ENCODE data around the gene SPOCK3.
"Not testable (repeated sequence)": the region's sequence is repeated elsewhere in the genome, so short reads cannot be mapped to it uniquely, and the experiment has no call there.

Gene SPOCK3

DNA sequence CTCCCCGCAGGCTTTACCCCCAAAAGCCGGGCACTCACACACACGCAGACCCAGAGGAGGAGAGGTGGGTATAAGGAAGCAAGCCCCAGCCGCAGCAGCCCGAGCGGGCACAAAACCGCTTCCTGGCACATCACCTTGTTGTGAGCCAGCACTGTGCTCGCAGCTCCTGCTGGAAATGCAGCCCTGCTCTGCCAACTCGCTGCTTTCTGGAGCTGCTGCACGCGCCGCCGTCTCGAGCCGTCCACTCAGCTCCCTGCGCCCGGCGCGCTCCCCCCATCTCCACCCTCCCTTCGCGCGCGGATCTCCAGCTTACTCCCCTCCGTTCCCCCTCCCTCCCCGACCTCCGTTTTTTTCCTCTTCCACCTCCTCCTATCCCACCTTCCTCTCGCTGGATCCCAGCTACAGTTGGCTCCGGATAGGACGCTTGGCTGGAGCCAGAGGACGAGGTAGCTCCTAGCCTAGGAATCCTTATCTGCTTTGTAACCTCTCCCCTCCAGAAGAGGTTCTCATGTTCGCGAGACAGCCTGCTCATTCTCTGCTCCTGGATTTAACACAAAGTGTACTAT lies at the start of gene SPOCK3:
TSS of gene SPOCK3 (minus strand) at position 179 of the 566 bp plus-strand sequence.
- peak; percentile 10 for DNase-seq (ENCODE audit: low spot score)

DNA sequence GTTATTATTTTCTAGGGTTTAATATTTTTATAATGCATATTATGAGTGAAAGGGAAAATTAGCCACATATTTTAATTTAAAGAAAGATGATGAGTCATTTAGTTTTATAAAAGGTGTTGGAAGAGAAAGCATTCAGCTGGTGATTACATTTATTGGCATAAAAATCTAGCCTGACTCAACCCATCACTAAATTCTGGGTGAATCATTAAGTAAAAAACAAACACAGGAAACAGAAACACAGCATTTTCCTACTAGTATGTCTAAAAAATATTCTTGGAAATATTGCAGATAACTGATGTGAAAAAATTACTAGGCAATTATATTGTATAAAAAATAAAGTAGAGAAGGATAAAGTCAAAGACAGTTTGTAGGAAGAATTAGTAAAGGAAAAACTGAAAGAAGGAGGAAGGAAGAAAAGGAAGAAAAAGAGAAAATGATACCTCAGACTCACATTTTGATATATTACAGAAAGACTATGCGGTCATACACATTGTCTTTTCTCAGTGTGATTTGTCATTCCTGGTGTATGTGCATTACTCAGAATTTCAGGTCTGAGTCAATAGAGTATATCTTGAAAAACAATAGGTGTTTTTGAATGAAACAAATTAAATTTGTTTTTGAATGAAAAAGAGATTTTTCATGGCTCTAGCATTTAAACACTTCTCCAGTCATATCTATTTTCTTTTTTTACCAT lies 48.0 kb upstream of the SPOCK3 start:
- no peak for DNase-seq (ENCODE audit: low spot score)

DNA sequence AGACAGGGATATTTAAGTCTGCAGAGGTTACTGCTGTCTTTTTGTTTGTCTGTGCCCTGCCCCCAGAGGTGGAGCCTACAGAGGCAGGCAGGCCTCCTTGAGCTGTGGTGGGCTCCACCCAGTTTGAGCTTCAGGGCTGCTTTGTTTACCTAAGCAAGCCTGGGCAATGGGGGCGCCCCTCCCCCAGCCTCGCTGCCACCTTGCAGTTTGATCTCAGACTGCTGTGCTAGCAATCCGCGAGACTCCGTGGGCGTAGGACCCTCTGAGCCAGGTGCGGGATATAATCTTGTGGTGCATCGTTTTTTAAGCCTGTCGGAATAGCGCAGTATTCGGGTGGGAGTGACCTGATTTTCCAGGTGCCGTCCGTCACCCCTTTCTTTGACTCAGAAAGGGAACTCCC lies 47.3 kb upstream of the SPOCK3 start:
- DNase-seq (ENCODE audit: low spot score), result not testable (repeated sequence)

DNA sequence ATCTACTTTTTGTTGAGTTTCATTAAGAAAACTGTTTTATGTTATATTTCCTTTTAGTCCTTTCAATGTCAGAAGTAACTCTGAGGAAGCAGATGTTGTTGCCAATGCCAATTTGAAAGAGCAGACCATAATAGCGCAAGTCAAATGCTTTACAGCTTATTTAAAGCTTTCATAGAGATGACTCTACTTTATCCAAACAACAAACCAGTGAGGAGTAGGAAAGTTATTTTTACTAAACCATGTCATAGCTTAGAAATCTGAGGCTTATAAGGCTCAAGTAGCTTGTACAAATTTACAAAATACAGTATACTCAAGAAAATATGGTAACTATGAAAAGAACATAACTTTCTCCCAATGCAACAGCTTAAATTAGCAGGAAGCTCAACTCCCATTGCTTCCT lies 40.1 kb upstream of the SPOCK3 start:
- no peak for DNase-seq (ENCODE audit: low spot score)

DNA sequence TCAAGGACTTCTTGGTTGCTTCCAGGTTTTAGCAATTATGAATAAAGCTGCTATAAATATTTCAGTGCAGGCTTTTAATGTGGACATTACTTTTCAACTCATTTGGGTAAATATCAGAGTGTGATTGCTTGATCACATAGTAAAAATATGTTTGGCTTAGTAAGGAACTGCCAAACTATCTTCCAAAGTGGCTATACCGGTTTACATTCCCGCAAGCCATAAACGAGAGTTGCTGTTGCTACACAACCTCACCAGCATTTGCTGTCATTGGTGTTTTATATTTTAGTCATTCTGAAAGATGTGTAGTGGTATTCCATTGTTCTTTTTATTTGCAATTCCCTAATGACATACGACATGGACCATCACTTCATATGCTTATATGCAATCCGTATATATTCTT lies 30.9 kb upstream of the SPOCK3 start:
- DNase-seq (ENCODE audit: low spot score), result no peak

DNA sequence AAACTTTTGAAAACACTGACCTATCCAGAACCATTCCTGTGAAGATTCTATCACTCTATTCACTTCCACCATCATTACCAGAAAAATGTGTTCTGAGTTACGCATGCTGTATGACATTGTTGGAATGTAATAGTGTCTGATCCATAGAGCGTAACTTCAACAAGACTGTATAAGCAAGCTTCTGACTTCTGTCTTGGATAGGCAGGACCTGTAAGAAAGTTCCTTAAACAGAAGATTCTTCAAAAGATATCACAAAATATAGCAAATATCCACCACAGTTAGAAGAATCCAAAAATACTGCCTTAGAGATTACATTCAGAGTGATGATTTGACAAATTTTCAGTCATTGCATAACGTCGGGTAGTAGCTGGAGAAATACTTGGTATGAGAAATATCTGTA lies 14.0 kb upstream of the SPOCK3 start:
- DNase-seq (ENCODE audit: low spot score), result no peak

DNA sequence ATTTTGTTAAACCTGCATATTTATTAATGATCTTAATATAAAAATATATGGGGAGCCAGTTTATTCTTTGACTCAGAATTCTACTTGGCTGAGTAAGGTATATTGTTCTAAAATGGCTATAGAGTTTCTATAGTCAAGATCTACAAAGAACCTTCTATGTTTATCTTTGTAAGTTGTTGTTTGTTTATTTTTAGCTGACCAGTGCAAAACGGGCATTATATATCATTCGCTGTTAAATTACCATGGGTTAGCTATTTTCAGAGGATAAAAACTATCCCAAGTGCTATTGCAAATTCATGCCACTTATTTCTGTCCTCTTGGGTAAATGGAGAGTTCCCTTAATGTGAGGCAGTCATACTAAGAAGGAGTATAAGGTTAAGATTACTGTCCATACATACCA lies 5.3 kb upstream of the SPOCK3 start:
- DNase-seq (ENCODE audit: low spot score), result no peak

DNA sequence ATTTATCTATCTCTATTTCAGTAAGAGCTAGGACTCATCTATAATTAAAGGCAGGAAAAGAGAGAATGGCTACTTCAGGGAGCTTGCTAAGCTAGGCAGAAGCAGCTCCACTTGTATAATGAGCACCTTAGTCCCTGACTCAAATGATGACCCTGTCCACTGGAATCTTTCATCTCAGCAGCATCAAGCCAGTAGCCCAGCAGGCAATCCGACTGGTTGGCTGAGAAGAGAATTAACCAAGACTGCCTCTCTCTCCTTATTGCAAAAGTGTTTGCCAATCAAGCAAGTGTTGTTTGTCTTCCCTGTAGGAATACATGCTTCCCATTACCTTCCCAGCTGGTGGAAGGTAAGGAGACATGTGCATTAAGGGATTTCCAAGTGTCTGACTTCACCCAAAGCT lies 3.9 kb upstream of the SPOCK3 start:
- no peak for DNase-seq (ENCODE audit: low spot score)

DNA sequence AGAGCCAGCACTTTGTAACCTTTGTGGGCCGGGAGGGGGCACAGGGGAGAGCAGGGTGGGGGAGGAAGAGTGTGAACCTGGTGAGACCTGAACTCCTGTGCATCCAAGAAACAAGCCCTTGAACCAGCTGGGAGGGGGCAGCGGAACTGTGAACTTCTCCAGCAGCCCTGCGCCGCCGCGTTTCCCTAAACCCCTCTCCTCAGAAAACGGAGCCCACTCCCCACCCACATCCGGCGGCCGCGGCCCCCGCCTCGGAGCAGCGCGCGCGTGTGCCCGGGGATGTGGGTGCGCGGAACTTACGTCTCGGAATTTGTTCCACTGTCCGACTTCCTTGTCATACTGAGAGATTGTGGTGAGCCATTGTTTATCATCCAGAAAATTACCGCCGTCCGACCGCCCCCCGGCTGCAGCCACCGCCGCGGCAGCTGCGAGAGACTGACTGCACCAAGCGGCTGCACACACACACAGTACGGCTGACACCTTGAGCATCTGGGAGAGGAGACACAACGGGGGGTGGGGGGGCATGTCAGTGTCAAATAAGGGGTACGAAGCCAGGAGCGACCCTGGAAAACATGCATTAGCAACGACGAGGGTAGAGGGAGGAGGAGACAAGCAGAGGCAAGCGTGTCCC lies 494 bp downstream of the SPOCK3 start:
- DNase-seq (ENCODE audit: low spot score), result no peak

DNA sequence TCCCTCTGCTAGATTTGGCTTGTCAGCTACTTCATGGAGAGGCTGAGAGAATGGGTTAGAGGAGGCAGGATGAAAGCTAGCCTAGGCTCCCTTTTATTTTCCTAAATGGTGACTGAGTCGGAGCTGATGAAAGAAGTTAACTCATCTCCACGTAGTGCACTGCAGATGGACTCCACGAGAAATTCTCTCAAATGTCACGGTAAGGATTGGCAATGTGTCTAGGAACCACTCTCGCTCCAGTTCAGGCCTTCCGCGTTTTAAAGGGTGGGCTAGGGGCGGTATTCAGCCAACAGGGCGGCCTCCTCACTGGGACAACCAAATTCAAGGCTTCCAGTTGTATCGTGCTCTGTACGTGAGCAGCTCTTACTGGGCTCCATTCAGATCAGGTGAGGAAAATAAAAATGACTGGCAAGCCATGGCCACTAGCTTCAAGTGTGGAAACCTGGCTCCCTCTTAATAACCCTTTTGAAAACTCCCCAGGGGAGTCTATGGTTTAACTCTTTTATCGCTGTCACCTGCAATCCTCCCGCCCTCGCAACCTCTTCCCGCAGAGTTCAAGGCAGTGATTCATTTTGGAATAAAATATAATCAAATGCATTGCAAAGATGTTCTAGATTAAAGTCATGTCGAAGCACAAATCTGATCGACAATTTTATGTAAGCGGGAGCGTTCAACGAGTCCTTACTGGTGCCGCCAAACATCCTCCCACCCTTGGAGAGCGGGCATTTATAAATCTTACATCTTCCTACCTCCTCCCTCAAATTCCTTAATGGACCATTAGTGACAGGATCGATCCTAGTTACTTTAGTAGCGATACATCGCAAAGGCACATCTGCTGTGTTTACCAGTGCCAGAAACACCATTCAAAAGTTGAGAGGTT lies 1.2 kb downstream of the SPOCK3 start:
- DNase-seq (ENCODE audit: low spot score), result no peak

DNA sequence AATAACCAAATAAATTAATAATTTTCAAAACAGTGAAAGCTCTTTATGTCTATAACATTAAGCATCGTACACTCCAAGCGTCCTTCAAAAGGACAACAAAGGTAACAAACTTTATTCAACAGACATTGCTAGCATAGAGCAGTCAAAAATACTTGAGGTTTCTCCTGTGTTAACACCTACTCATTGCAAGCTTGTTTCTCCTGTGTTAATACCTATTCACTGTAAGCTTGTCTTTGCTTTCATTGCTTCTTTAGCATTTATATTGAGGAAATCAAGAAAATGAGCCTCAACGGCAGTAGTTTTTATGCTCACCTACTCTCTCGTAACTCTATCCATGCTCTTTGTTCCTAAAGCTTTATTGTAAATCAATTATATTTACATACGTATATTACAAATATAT lies 3.5 kb downstream of the SPOCK3 start:
- no peak for DNase-seq (ENCODE audit: low spot score)

DNA sequence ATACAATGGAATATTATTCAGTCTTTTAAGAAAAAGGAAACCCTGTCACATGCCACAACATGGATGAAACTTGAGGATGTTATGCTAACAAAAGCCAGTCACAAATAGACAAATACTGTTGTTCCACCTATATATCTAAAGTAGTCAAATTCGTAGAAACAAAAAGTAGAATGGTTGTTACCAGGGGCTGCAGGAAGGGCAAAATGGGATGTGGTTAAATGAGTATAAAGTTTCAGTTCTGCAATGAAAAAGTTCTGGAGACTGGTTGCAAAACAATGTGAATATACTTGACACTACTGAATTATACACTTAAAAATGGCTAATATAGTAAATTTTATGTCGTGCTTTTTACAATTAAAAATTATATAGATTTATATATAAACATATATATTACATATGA lies 12.2 kb downstream of the SPOCK3 start:
- peak; percentile 31 for DNase-seq (ENCODE audit: low spot score)

DNA sequence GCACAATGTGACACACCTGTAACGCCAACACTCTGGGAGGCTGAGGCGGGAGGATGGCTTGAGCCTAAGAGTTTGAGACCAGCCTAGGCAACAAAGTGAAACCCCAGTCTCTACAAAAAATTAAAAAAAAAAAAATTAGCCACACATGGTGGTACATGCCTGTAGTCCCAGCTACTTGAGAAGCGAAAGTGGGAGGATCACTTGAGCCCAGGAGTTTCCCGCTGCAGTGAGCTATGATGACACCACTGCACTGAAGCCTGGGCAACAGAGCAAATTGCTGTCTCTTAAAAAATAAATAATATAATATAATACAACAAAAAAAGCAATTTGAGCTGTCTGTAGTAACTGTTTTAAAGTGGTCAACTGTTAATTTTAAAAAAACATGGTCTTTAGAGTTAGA lies 13.2 kb downstream of the SPOCK3 start:
- no peak for DNase-seq (ENCODE audit: low spot score)

DNA sequence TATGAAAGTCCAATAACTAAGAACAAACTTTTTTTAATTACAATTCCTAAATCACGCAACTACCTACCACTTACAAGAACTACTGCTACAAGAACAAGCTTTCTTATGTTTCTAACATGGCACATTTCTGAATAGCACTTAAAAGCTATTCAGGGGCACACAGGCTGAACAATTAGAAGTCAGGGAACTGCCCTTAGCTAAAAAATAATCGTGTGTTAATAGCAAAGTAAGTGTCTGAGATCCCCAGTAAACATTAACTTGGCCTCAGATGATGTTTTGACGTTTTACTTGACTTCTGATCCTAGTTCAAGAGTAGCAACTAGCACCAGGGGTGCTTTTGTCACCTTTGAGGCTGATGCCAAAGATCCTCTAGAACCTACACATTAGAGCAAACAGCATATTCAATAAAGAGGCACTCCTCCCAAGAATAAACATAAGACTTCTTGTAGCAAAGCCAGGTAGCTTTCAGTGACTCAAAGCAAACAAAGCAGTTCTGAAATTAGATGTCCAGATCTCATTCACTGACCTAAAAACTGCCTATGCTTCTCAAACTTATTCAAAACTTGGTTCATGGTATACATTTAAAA lies 16.2 kb downstream of the SPOCK3 start:
- DNase-seq (ENCODE audit: low spot score), result no peak

DNA sequence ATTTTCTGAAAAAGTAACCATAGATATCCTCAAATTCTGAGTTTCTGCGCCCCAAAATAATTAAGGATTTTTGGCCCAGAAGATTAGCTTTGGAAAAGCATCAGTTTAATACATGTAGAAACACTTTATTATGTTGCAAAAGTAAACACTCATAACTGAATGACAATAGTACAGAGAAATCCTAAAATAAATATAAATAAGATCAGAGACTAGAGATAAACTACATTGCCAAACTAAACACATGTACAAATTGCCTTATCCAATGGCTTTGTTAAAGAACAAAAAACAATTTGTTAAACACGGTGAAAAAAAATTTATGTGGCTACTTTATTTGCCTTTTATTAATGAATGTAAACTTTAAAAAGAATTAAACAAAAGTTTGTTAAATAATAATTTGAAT lies 17.5 kb downstream of the SPOCK3 start:
- DNase-seq (ENCODE audit: low spot score), result no peak

DNA sequence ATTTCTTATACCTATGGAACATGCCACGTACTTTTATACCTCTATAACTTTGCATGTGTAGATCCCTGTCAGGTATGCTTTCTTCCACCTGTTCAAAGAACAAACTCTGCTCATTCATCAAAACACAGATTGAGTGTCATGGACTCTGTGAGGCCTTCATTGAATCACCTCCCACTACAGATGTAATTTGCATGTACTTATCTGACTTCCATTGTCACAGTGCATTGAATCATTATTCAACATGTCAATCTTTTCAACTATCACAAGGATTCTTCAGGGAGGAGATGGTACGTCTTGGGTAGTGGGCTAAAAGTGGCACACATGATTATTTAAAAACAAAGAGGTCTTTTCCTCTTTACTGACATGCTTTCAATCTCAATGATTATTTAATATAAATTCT lies 24.1 kb downstream of the SPOCK3 start:
- no peak for DNase-seq (ENCODE audit: low spot score)

DNA sequence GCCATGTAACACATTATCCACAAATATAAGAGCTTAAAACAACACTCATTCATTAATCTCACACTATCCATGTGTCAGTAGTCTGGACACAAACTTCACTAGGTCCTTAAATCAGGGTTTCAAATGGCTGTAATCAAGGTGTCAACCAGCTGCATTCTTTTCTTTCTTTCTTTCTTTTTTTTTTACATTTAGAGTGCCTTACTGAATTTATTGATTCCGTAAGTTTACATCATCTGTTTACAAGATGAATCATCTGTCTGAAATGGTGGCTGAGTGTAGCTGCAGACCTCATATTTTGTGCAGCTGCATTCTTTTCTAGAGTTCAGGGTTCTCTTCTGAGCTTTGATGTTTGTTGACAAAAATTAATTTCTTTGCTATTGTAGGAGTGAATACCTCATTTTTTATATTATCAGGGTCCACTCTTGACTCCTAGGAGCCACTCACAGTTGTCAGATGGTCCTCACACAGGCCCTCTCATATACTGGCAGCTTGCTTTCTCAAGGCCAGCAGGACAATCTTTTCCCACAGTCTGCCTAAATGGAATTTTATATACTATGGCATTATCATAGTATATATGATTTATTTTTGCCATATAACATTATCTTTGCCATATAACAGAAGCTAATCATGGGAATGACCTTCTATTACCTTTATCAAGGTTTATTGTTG lies 37.8 kb downstream of the SPOCK3 start:
- no peak for DNase-seq (ENCODE audit: low spot score)

DNA sequence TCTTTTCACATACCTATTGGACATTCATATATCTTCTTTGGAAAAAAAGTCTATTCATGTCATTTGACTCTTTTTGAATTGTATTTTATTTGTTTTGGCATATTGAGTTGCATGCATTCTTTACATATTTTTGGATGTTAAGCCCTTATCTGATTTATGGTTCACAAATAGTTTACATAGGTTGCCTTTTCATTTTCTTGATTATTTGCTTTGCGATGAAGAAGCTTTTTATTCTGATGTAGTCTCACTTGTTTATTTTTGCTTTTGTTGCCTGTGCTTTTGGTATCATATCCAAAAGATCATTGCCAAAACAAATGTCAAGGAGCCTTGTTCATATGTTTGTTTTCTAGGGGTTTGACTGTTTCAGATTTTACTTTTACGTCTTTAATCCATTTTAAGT lies 43.9 kb downstream of the SPOCK3 start:
- DNase-seq (ENCODE audit: low spot score), result no peak

DNA sequence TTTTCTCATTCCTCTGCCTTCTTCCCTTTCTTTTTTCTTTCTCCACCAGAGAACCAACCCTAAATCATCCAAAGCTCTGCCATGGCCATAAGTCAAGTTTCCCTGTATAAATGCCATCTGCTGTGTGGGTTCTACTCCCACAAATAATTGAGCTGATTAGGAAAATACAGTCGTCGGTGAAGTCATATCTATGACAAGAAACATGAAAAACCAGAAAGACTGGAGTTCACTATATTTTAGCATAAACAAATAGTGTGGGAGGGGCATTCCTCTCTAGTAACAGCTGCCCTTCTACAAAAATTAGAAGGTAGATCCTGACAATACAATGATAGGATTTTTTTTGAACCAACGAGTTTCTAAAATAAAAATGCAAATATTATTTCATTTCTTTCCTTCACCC lies 48.8 kb downstream of the SPOCK3 start:
- no peak for DNase-seq (ENCODE audit: low spot score)

DNA sequence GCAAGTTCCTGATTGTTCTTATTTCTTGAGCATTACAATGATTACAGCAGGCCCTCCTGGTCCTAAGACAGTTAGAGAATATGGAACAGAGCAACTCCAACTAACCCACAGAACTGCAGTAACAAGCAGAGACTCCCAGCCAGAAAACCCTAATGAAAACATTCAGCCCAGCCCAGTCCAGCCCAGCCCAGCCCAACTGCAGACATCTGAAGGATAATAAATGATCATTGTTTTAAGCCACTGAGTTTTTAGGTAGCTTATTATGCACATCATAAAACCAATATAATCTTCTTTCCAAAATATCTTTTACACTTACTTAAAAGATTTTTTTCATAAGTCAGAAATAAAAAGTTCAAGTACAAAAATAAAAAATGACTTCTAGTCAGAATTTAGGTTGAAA lies 51.3 kb downstream of the SPOCK3 start:
- DNase-seq (ENCODE audit: low spot score), result no peak

DNA sequence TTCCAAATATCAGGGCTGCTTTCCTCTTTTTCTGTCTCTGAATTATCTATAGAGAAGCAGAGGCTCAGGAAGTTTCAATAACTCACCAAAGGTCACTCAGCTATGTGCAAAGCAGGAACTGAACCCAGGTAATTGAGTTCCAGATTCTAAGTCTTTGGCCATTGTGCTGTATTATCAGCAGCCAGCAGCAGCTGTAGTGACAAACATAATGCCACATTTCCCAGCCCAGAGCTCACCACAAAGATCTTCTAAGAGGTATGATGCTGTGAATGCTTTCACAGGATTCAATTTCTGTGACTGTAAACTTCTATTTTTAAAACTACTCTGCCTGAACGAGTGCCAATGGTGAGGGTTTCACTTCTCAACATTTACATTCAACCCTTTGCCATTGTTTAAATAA lies 56.4 kb downstream of the SPOCK3 start:
- DNase-seq (ENCODE audit: low spot score), result no peak
